ENCODE results near the gene STBD1.
"Not testable (repeated sequence)": the region's sequence is repeated elsewhere in the genome, so short reads cannot be mapped to it uniquely, and the experiment has no call there.

STBD1 gene

GRCh38 chr4:76287811-76288210 is 18.7 kb upstream of the STBD1 start:
- DNase-seq, result not testable (repeated sequence)

- no peak for DNase-seq
Observed at GRCh38 chr4:76292730-76293129, 13.8 kb upstream of the STBD1 start.

DNA sequence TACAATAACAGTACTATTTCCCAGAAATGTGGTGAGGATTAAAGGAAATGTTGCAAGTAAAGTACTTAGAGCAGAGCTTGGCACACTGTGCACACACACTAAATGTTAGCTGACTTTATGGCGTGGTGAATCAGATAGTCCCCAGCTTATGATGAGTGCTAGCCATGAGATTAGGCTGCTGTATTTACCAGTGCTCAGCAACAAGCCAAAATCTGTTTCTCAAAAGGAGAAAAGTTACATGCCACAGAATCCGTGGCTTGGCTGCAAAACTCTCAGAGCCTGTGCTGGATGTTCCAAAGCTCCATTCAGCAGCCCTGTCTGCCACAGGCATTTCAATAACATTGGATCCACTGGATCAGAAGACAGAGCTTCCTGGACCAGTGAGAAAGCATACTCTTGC is 12.8 kb upstream of the STBD1 start:
- no peak for DNase-seq

- DNase-seq, result no peak
Observed at GRCh38 chr4:76296286-76296820, 10.2 kb upstream of the STBD1 start.

DNA sequence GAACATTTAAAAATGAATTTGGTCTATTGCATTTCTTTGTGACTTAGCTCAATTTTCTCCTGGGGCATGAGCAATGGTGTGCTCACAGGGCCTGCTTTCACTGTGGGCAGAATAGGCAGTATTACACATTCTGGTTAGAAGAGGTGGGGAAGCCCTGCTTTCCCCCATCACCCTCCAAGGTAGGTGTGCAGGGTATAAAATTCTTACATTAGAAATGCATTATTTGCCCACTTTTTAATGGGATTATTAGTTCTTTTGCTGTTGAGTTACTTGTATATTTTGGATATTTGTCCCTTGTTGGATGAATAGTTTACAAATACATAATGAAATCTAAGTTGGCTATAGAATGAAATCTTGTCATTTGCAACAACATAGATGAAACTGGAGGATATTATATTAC is 8.3 kb upstream of the STBD1 start:
- DNase-seq, result no peak

DNA sequence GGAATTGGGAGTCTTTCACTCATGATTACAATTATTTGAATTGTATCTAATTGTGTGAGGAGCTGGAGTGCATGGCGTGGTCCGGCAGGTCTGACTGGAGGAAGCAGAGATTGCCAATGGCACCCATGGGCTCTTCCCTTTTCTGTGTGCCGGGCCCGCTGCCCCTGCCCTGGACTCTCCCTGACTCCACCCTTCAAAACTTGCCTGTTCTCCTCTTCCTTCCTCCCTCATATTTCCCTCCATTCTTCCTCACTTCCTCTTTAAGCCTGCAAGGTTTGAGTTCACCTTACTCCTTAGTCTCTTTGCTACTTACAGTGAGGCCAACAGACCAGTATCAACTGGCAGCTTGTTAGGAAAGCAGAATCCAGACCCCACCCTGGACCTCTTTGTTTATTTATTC is 6.5 kb upstream of the STBD1 start:
- no peak for DNase-seq

GRCh38 chr4:76301068-76301774 is 5.3 kb upstream of the STBD1 start:
- peak; percentile 43 for DNase-seq

- DNase-seq, result no peak
Observed at GRCh38 chr4:76301775-76302162, 4.8 kb upstream of the STBD1 start.

DNA sequence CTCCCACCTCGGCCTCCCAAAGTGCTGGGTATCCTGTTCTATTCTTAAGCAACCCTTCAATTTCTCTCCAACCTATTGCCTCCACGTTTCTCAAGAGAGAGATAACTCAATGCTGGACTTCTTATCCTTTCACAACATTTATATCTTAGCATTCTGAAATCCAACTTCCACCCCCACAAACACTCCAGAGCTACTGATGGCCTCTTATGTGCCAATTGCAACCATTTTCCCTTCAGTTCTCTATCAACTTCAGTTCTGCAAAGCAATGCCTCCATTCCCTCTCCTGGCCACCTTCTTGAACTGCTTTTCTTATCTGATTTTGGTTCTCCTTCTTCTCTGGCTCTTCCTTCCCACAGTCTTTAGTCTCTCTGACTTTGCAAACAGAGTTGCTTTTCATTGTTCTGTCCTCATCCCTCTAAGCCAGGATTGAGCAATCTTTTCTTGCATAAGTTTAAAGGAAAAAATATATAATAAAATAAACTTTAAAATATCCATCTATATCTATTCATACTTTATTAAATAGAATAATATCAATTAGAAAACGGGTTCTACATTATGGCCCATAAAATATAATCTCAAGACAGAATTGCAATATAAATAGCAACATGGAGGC is 3.6 kb upstream of the STBD1 start:
- DNase-seq, result no peak

- peak; percentile 32 for DNase-seq
Observed at GRCh38 chr4:76305033-76305687, 1.4 kb upstream of the STBD1 start.

- peak; percentile 49 for DNase-seq
Observed at GRCh38 chr4:76306882-76307659, 538 bp downstream of the STBD1 start.

DNA sequence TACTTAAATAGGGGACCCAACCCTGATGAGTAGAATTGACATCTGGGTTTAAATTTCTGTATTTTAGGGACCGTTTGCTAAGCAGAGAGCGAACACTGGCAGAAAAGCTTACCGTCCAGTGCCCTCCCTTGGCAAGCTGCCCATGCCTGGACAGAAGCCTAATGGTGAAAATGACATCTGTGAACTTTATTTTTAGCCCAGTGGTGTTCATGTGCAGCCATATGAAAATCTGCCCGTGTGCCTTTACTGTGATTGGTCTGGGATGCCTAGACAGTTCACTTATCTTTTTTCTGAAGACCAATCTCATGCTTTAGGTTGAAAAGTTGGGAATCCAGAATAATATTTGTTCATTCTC is 1.1 kb downstream of the STBD1 start:
- DNase-seq, result no peak

GRCh38 chr4:76308548-76308947 is 2.0 kb downstream of the STBD1 start:
- no peak for DNase-seq

DNA sequence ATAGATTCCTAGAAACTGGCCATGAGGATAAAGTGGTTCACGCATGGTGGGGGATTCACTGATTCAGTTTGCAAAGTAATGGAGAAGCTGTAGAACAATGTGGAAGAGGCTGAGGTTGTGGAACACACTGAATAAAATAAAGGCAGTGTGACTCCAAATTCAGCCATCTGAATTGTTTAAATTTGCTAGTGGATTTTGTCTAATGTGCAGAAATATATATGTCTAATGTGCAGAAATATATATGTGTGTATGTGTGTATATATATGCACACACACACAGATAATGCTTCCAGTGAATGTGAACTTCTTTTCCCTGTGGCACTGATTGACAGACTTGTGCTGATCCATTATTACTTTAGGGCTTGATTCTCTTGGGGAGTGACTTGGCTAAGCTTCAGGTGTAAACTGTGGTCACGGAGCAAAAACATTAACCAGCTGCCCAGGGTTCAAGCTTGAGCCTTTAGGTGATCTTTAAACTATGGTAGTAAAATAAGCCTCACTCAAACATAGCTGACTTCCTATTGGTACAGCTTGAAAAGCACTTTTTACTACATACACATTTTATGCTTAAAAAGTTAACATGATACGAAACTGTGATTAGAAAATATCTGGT is 3.5 kb downstream of the STBD1 start:
- DNase-seq, result no peak

GRCh38 chr4:76310683-76311082 is 4.2 kb downstream of the STBD1 start:
- DNase-seq, result no peak

DNA sequence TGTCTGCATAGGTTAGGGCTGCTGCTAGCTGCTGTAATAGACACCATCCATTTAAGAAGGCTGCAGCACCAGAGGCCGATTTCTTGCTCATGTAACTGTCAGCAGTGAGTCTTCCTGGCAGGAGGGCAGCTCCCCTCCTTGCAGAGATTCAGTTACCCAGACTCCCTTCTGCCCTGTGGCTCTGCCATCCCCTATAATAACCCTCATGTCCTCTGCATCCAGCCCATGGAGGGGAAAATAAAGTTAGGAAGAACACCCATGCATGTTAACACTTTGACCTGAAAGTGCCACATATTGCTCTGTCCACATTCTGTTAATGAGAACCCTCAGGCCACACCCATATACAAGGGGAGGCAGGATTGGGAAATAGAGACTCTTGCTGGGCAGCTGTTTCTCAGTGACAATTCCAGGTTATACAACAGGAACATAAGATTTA is 5.4 kb downstream of the STBD1 start:
- DNase-seq, result no peak

GRCh38 chr4:76312457-76312856 is 5.9 kb downstream of the STBD1 start:
- no peak for DNase-seq

DNA sequence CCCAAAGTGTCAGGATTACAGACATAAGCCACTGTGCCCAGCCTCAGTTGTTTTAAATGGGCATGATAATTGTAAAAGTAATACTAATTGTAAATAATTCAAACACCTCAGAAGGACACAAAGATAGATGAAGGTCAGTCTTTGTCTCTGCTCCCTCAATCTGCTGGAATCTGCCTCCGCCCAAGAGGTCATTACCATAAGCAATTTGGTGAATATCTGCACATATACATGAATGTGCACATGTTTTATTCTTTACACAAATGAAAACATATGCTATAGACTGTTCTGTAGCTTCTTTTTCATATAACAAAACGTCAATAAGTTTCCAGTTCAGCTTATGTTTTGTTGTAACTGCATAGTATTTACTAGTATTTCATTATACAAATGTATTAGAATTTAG is 7.0 kb downstream of the STBD1 start:
- DNase-seq, result no peak

GRCh38 chr4:76315267-76315918 is 8.9 kb downstream of the STBD1 start:
- no peak for DNase-seq

GRCh38 chr4:76316131-76316530 is 9.6 kb downstream of the STBD1 start:
- DNase-seq, result no peak

GRCh38 chr4:76322236-76322635 is 15.7 kb downstream of the STBD1 start:
- DNase-seq, result no peak

- no peak for DNase-seq
Observed at GRCh38 chr4:76325072-76325471, 18.5 kb downstream of the STBD1 start.
